ENCODE data around the gene CCDC77.
"Not testable (repeated sequence)": the region's sequence is repeated elsewhere in the genome, so short reads cannot be mapped to it uniquely, and the experiment has no call there.

CCDC77 gene

GRCh38 chr12:401235-402028 is at the start of gene CCDC77:
Gene CCDC77 (plus strand): TSS chr12:401644. CDS start chr12:409384, 7,740 bp downstream.
- peak; percentile 93 to 94 for DNase-seq

DNA sequence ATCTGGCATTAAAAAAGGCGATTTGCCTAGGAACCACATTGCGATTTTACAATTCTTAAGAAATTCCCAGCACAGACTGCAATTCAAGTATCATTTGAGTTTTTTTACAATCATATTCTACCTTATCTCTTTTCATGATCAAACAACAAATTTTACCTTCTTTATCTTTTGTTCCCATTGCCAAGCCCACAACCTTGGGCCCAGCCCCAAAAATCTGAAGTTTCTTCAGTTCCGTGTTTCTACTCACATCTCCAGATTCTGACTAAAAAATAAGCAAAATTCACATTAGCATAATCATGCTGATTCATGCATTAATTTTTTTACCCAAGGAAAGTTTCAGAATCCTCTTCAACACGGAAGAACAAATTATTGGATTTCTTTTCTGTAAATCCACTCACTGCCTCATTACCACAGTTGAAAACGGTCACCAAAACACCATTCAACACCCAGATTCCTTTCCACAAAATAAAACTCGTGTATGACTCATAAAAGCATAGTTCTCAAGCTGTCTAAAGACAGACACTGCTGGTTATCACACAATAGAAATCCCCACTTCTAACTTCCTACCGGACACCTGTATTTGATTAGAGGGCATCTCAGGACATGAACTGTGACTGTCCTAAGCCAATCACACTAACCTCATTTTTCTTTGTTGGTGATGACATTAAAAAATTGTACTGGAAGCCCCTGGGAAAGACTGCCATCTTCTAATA is 45.0 kb upstream of the CCDC77 start:
- DNase-seq, result no peak

- DNase-seq, result no peak
Measured at GRCh38 chr12:359091-359490, 42.4 kb upstream of the CCDC77 start.

DNA sequence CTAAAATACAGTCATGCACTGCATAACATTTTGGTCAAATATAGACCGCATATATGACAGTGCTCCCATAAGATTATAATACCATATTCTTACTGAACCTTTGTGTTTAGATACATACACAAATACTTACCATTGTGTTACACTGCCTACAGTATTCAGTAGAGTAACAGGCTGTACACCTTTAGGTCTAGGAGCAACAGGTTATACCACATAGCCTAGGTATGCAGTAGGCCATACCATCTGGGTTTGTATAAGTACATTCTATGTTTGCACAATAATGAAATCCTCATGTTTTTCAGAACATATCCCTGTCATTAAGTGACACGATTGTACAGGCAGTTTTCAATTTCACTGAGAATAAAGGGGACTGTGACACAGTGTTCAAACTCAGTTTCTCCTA is 34.6 kb upstream of the CCDC77 start:
- no peak for DNase-seq

DNA sequence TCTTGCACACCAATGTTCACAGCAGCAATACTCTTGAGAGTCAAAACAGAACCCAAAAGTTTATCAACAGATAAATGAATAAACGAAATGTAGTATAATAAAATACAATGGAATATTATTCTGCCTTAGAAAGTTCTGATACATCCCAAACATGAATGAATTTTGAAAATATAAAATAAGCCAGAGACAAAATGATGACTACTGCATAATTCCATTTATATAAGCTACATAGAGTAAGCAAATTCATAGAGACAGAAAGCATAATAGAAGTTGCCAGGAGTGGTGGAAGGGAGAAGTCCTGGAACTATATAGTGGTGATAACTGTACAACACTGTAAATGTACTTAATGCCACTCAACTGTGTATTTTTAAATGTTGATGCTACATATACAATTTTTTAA is 33.5 kb upstream of the CCDC77 start:
- DNase-seq, result no peak

DNA sequence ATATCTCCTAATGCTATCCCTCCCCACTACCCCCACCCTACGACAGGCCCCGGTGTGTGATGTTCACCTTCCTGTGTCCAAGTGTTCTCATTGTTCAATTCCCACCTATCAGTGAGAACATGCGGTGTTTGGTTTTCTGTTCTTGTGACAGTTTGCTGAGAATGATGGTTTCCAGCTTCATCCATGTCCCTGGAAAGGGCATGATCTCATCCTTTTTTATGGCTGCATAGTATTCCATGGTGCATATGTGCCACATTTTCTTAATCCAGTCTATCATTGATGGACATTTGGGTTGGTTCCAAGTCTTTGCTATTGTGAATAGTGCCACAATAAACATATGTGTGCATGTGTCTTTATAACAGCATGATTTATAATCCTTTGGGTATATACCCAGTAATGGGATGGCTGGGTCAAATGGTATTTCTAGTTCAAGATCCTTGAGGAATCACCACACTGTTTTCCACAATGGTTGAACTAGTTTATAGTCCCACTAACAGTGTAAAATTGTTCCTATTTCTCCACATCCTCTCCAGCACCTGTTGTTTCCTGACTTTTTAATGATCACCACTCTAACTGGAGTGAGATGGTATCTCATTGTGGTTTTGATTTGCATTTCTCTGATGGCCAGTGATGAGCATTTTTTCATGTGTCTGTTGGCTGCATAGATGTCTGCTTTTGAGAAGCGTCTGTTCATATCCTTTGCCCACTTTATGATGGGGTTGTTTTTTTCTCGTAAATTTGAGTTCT is 30.5 kb upstream of the CCDC77 start:
- DNase-seq, result not testable (repeated sequence)

DNA sequence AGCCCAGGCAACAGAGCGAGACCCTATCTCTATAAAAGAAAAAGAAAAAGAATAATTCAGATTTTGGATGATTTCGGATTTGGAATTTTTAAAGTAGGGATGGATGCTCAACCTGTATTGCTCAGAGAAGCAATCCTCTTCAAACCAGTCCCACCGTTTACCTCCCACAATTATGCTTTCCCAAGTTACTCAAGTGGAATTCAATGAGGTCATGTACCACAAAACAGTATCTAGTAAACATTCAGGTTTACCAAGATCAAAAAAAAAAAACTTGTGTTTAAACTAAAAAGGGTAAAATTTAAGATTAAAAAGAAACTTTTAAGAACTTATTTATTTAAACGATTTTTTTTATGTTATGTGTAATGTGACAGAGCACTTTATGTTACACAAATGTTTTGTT is 14.8 kb upstream of the CCDC77 start:
- no peak for DNase-seq

GRCh38 chr12:388012-388411 is 13.4 kb upstream of the CCDC77 start:
- no peak for DNase-seq

GRCh38 chr12:388541-389141 is 12.8 kb upstream of the CCDC77 start:
- DNase-seq, result peak; percentile 34 to 47

- DNase-seq, result peak; percentile 84 to 88
Measured at GRCh38 chr12:389142-390096, 12.0 kb upstream of the CCDC77 start, which contains the start of gene KDM5A. Gene KDM5A (minus strand): TSS chr12:389320. CDS start chr12:389091, 229 bp downstream.

- DNase-seq, result no peak
Measured at GRCh38 chr12:400828-401227, 616 bp upstream of the CCDC77 start.

DNA sequence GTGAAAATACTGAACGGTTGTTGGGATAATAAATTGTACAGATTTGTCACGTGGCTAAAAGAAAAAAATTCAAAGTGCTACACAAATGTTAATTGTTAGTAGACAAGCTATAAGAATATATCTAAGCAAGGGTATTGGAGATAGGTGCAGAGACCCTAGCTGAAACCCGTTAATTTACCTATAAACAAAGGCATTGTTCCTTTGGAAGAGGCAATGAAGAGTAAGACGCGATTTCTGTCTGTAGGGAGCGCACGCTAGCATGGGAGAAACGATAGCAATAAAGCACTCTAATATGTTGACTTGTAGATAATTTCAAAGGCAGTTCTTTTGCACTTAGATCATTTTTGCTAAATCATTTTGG is 565 bp downstream of the CCDC77 start:
- DNase-seq, result peak in 1 of 2 experiments; percentile 24

DNA sequence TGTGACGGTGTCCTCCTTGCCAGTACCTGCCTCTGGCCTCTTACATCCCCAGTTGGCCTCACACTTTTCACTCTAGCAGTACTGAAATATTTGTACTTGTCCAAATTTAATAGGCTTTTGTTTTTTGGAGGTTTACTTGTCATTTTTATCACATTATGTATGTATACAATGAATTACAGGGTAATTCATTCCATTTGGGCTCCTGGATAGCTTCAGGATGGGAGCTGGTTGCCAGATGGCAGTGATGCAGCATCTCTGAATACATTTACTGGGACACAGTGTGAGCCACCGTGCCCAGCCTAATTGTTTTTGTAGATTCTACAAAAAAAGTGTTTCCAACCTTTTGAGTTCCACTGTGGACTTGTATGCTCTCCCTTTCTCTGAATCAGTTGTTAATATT is 13.4 kb downstream of the CCDC77 start:
- DNase-seq, result no peak

DNA sequence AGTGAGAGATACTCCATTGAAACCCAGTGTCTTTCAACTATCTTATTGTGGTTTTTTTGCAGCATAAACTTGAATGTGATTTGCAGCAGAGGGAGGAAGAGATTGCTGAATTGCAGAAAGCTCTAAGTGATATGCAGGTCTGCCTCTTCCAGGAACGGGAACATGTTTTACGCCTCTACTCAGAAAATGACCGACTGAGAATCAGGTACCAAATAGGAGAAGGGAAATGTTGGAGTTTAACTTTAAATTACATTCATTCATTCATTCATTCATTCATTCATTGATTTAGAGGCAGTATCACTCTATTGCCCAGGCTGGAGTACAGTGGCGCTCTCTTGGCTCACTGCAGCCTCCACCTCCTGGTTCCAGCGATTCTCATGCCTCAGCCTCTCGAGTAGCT is 17.0 kb downstream of the CCDC77 start:
- no peak for DNase-seq

- DNase-seq, result no peak
Measured at GRCh38 chr12:422526-422925, 21.1 kb downstream of the CCDC77 start.

DNA sequence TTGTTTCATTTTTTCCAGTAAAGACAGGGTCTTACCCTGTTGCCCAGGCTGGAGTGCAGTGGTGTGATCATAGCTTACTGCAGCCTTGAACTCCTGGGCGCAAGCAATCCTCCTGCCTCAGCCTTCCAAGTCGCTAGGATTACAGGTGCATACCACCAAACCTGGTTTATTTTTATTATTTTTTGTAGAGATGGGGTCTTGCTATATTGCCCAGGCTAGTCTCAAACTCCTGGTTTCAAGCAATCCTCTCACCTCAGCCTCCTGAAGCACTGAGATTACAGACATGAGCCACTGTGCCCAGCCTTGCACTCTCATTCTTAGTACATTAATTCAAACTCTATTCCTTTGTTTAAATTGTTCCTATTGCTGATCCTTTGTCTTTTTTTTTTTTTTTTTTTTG is 34.3 kb downstream of the CCDC77 start:
- not testable (repeated sequence) for DNase-seq

DNA sequence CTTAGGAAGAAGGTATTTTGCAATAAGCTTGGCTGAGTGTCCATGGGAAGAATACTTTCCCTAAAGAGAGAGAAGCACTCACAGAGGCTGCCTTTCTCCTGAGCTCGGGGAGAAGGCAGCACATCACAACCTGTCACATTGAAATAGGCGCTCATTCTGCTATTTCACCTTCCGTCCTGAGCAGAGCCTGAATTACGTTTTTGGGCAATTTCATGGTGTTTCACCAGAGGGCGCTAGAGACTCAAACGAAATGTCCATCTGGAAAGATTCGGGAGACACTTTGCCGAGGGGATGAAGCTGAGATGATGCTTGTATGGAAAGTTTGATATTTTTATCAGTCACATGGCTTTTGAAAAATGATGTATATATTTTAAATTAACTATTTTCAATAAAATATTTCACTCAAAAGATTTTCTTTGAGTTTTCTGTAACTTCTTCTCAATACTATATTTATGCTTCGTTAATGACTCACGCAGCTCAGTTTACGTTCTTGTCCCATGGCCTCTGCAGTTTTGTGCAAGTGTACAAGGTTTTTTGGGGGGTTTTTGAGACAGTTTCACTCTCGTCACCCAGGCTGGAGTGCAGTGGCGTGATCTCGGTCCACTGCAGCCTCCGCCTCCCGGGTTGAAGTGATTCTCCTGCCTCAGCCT is 40.9 kb downstream of the CCDC77 start:
- peak; percentile 46 to 64 for DNase-seq

DNA sequence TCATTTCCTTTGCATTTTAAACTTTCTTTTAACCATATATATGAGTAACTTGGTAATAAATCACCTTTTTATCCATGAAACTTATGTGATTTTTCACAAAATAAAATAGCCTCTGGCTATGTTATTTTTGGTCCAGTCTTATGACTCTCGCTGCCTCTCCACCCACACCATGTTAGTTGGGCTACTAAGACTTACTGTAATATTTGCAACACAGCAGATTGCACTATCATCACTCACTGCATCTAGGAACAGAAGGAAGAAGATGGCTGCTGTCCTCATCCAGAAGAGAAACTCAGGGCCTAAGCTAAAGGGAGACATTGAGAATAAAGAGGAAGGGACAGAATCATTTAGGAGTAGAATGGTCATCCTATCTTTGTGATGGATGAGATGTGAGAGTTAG is 45.7 kb downstream of the CCDC77 start:
- DNase-seq, result no peak

DNA sequence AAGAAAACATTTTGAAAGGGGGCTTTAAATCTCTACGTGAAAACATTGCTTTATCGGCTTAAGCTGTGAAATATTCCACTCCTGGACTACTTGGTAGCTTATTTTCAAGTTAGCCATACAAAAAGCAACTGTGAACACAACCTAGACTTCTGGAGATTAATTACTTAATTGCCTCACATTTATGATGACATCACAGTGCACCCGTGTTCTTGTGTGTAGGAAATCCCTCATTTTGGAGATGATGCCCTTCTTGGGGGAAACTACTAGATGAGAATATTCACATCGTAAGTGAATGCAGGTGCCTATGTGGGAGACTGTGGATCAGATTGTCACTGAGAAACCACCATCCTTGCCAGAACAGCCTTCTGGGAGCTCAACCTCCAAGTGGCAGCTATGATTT is 47.8 kb downstream of the CCDC77 start:
- DNase-seq, result no peak

DNA sequence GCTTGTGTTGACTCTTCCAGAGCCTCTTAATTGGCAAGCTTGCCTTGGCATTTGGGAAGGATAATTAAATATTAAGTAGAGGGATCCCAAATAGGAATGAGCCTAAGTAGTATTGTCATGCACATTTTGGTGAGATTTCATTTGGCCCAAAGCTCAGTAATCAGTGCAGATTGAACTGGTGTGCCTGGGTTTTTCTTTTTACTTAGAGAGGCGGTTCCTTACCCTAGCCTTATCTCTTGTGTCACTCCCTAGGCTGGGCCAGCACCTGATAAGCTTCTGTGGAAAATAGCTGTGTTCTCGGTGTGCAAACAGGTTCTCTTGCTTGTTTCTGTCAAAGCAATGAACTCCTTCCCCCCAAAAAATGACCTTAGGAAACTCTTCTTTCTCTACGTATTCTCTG is 49.0 kb downstream of the CCDC77 start:
- DNase-seq, result no peak

GRCh38 chr12:452667-453210 is 51.3 kb downstream of the CCDC77 start:
- peak; percentile 83 to 88 for DNase-seq

Measured in activated CD4-positive, alpha-beta T cell treated with anti-CD3 and anti-CD28 coated beads, Interleukin-2, amount 50 U/mL, for 48 hours (primary cell).